Activated CD8-positive, alpha-beta memory T cell treated with anti-CD3 and anti-CD28 coated beads, Interleukin-2, amount 10 ng/mL, durations not matched to agents 7 days and 5 days (primary cell): ENCODE measurements around the gene PCDH18. TPM values are rescaled to one million over a fixed set of nuclear protein-coding genes. Genes with fewer than 3 reads are reported as not detected.

Source experiments
- ATAC-seq: fragments of 150-1000 bp; cut with Tn5 transposase; one replicate; pipeline ENCODE4 v1.10.0; 2021; ENCODE audit warnings: moderate library complexity
- CTCF ChIA-PET: fragments of 350-600 bp; sonication (Branson Sonifier 250); formaldehyde crosslinking; loops from one replicate; lab custom pipeline; 2021; ENCODE audit warnings: antibody characterized with exemption; lab: Charles Lee
- DNase-seq: peaks from one replicate; pipeline ENCODE4 v3.0.0-alpha.2; 2020
- H3K27ac Mint-ChIP-seq: one replicate; pipeline ENCODE4 v1.8.0; 2021; ENCODE audit warnings: mild to moderate bottlenecking, mixed read lengths
- H3K27me3 Mint-ChIP-seq: one replicate; pipeline ENCODE4 v1.8.0; 2021; ENCODE audit warnings: mixed read lengths
- H3K36me3 Mint-ChIP-seq: one replicate; pipeline ENCODE4 v1.8.0; 2021; ENCODE audit warnings: mild to moderate bottlenecking, mixed read lengths
- H3K4me1 Mint-ChIP-seq: one replicate; pipeline ENCODE4 v1.8.0; 2021; ENCODE audit warnings: mixed read lengths
- H3K4me3 Mint-ChIP-seq: one replicate; pipeline ENCODE4 v1.8.0; 2021; ENCODE audit warnings: mild to moderate bottlenecking, moderate library complexity, mixed read lengths
- H3K9me3 Mint-ChIP-seq: one replicate; pipeline ENCODE4 v1.8.0; 2022; ENCODE audit warnings: low read depth, mixed read lengths
- total RNA-seq, 2 experiments: library from RNA; stranded (reverse); gene quantifications; one replicate each; pipeline ENCODE4 v1.2.3, GENCODE V29; 2021

The PCDH18 gene
- total RNA-seq, 2 experiments from 2014 or later, result not detected

DNA sequence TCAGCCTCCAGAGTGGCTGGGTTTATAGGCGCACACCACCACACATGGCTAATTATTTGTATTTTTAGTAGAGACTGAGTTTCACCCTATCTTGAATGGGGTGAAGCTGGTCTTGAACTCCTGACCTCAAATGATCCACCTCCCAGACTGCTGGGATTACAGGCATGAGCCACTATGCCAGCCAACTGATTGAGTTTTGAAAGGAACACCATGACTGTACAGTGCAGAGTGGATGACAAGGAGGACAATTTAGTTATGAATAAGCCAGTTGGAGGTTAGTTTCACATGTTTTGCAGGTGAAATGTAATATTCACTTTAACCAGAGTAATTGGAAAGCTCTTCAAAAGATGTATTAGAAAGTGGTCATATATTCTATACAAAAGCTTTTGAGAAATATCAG lies 60.8 kb downstream of the PCDH18 start:
- Mint-ChIP-seq H3K4me3 (no peak overlapping the region), H3K27me3 (no peaks in the 10 kb centered on the region), H3K9me3 (no peaks in the 10 kb centered on the region), H3K4me1 (no peaks in the 10 kb centered on the region), H3K27ac (no peak overlapping the region), H3K36me3 (no peaks in the 10 kb centered on the region)
- CTCF ChIA-PET, result no interaction called here
- ATAC-seq, result no peak
- DNase-seq, result no peak

DNA sequence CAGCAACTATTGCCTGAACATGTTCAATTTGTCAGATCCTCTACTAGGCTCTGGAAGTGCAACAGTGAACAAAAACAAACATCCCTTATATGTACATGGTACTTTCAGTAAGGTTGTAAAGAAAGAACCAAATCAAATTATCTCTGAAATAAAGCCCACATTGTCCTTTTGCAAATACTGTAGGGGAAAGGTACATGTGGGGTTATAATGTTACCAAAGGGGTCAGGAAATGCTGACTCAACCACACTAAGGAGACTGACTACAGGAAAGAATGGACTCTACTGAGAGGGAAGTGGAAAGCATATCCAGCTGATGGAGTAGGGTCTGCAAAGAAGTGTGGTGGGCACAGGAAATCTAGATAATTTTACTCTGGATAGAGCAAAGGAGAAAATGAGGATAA lies 61.5 kb downstream of the PCDH18 start:
- CTCF ChIA-PET, result no interaction called here
- Mint-ChIP-seq H3K9me3 (no peaks in the 10 kb centered on the region), H3K27me3 (no peaks in the 10 kb centered on the region), H3K27ac (no peak overlapping the region), H3K4me3 (no peak overlapping the region), H3K4me1 (no peaks in the 10 kb centered on the region), H3K36me3 (no peaks in the 10 kb centered on the region)
- ATAC-seq, result no peak
- DNase-seq, result no peak
